ENCODE results near the gene TAPBPL.
A peak's percentile ranks its signal among the peaks of the same experiment; 100 is the strongest.
"Not testable (repeated sequence)": the region's sequence is repeated elsewhere in the genome, so short reads cannot be mapped to it uniquely, and the experiment has no call there.

TAPBPL gene

DNA sequence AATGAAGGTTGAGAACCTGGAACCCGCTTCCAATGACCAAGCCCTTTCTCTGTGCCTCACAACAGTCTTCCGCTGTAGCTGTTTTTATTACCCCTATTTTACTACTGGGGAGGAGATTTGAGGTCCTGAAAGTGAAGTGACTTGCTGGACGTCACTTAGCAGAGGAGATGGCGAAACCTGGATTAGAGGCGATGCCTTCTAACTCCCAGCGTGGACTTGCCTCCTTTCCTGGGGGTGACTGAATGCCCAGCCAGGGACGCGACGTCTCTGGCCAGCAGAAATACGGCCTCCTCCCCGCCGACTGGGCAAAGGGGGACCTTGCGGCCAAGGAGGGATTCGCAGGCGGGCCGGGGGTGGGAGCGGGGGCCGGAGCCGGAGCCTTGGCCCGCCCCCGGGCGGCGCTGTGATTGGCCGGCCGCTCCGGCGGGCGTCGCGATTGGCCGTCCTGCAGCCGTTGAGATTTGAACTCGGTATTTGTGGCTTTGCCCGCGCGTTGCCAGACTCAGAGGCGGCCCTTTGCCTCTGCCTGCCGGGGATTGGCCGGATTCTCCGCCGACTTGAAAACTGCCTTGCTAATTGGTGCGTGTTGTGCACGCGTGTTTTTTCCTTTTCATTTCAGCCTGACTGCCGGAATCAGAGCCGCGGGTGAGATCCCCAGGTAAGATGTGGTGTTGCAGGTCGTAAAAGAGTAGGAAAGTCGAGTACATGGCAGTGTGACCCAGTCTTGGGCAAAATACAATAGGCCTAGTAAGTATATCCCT, 41.8 kb downstream of the TAPBPL start, which contains the start of gene NCAPD2:
NCAPD2 (plus strand) TSS at position 606 of the 761 bp plus-strand sequence. CDS start 997 bp downstream, outside the sequence.
- DNase-seq = peak; percentile 97

DNA sequence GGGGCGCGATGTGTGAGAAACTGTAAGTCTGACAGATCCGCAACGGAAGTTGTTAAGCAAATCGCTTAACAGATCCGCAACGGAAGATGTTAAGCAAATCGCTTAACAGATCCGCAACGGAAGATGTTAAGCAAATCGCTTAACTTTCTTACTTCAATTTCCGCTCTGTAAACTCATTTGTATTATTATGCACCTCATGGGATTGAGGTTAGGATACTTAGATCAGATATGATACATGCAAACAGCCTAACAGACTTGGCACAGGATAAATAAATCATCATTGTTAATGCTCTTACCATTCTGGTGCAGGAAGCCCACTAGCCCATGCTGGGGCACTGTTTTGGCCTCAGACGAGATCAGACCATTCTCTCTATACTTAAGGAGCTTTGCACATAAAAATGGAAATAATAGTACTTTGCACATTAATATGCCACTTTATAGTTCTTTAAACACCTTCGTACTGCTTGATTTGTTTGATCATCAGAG, 42.5 kb downstream of the TAPBPL start:
- DNase-seq = no peak

DNA sequence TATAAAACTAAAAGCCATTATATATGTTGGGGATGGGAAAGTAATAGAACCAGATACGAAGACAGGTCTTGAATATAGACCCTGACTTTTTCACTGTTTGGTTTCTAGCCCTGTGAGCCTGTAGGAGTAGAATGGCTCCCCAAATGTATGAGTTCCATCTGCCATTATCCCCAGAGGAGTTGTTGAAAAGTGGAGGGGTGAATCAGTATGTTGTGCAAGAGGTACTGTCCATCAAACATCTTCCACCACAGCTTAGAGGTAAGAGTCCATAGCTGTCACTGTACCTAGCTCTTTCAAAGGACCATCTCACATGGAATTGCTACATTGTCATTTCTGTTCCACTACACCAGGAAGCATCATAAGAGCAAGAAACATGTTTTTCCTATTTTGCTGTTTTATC, 43.1 kb downstream of the TAPBPL start:
- DNase-seq = no peak

DNA sequence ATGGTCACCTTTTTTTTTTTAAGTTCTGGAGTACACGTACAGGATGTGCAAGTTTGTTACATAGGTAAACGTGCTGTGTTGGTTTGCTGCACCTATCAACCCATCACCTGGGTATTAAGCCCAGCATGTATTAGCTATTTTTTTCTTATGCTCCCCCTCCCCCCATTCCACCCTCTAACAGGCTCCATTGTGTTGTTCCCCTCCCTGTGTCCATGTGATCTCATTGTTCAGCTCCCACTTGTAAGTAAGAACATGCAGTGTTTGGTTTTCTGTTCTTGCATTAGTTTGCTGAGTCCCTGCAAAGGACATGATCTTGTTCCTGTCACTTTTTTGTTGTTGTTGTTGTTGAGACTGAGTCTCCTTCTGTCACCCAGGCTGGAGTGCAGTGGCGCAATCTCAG, 45.4 kb downstream of the TAPBPL start:
- not testable (repeated sequence) for DNase-seq

DNA sequence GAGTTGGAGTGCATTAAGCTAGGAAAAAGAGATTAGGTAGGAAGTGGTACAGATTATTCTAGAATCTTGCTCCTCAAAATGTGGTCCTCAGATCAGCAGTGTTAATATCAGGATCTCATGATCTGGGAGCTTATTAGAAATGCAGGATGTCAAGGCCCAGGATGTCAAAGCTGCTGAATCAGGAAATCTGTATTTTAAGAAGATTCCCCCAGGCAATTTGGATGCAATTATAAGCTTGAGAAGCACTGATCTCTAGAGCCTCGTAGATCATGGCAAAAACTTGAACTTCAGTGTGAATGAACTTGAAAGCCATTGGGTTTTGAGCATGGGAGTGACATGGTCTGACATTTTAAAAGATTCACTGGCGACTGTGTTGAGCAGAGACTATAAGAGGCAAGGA, 48.6 kb downstream of the TAPBPL start:
- DNase-seq = no peak

DNA sequence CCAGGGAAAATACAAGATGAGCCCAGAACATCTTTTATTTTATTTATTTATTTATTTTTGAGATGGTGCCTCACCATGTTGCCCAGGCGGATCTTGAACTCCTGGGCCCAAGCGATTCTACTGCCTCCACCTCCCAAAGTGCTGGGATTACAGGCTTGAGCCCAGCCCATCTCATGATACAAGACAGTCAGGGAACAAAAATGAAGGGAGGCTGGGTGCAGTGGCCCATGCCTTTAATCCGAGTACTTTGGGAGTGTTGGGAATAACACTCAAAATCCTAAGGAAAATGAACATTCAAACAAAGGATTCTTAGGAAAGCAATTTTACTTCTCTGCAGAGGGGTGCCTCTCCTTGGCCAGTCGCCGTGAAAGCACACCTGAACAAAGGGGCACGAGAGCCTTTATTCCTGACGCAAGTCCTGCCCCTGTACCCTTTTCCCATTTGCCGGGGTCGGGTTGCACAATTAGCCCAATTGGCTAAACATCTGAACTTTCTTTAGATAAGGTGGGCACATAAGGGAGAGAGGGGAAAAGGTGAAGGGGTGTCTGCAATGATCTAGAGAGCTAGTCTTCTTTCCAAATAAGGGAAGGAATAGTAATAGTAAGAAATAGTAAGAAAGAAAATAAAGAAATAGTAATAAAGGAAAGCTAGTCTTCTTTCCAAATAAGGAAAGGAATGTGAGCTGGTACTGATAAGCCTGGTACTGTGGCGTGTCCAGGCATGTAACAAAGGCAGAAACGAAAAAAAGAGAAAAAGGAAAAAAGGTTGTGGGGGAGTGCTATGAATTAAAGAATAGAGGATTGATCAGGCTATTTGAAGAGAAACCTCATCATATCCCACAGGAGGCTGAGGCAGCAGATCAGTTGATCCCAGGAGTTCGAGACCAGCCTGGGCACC, 55.5 kb downstream of the TAPBPL start:
- no peak for DNase-seq

DNA sequence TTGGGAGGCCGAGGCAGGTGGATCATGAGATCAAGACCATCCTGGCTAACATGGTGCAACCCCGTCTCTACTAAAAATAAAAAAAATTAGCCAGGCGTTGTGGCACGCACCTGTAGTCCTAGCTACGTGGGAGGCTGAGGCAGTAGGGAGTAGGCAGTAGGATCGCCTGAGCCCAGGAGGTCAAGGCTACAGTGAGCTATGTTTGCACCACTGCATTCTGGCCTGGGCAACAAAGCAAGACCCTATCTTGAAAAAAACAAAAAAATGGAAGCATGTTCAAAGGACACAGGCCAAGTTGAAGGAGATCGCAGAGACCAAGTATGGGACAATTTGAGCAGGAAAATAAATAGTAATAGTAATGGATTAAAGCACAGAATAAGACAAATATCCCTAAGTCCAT, 56.2 kb downstream of the TAPBPL start:
- no peak for DNase-seq
